HG02763 (cell line): ENCODE results near the gene PREX1.
"Not testable (repeated sequence)": the region's sequence is repeated elsewhere in the genome, so short reads cannot be mapped to it uniquely, and the experiment has no call there.

Source experiments
- ATAC-seq: cut with Tn5 transposase; IDR thresholded peaks from one replicate; pipeline ENCODE4 v1.9.1; 2021; ENCODE audit warnings: mild to moderate bottlenecking, moderate library complexity; ENCODE audit not compliant: unreplicated experiment

PREX1 gene

DNA sequence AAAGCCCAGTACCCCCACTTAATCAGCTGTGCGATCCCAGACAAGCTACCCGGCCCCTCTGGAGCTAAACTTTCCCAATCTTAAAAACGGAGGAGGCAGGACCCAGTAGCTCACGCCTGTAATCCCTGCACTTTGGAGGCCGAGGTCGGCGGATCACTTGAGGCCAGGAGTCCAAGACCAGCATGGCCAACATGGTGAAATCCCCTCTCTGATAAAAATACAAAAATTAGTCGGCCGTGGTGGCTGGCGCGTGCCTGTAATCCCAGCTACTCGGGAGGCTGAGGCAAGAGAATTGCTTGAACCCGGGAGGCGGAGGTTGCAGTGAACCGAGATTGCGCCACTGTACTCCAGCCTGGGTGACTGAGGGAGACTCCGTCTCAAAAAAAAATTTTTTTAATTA is 1.3 kb downstream of the PREX1 start:
- ATAC-seq: not testable (repeated sequence)

GRCh38 chr20:48826069-48826468 is 1.7 kb downstream of the PREX1 start:
- ATAC-seq: no peak

DNA sequence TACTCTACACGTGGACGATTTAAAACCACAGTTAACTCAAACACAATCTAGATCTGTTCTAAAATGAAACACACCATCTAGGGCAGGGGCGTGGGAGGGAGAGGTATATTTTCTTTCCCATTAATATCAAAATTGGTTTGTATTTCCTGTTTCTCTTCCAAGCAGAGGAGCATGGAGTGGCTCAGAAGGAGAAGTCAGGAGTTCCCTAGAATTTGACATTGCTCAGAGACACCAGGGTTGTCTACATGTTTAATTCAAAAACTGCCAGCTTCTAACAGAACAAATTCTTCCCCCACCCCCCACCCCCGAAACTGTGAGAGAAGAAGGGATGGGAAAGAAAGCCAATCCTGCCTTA is 2.3 kb downstream of the PREX1 start:
- no peak for ATAC-seq

GRCh38 chr20:48824830-48825565 is 2.8 kb downstream of the PREX1 start:
- no peak for ATAC-seq

DNA sequence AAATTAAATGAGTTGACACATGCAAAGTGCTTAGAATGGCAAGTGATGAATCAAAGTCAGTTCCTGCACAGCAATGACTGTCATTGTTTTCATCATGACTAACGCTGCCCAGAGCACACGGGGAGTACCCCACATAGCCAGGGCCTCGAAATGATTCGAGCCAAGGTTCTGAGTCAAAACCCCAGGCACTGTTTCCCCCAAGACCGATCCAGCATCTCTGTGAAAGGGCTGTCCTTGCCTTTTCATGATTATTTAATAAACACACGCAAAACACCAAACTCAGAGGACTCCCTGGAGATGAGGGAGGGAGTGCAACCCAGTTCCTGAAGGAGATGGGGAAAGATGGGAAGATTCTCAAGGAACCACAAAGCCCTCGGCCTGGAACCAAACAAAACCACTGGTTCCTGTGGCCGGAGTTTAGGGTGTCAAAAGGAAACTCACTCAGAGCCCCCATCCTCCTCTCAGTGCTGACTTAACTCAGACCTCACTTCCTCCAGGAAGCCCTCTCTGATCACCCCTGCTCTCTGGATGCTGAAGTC is 3.8 kb downstream of the PREX1 start:
- no peak for ATAC-seq

DNA sequence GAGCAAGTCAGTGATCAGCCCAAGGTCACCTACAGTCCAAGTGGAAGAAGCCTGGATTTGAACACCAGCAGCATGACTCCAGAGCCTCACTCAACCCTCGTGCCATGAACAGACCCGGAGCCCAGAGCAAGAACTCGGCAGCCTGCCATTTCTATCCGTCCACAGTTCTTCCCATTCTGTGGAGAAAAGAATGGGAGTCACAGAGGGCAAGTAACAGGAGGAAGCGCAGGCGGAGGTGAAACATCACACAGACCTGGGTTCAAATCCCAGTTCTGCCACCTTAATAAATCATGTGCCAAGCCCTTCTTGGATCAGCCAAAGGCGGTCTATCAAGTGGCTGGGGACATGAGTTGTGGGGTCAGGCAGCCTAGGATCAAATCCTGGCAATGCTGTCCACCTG is 4.3 kb downstream of the PREX1 start:
- no peak for ATAC-seq

DNA sequence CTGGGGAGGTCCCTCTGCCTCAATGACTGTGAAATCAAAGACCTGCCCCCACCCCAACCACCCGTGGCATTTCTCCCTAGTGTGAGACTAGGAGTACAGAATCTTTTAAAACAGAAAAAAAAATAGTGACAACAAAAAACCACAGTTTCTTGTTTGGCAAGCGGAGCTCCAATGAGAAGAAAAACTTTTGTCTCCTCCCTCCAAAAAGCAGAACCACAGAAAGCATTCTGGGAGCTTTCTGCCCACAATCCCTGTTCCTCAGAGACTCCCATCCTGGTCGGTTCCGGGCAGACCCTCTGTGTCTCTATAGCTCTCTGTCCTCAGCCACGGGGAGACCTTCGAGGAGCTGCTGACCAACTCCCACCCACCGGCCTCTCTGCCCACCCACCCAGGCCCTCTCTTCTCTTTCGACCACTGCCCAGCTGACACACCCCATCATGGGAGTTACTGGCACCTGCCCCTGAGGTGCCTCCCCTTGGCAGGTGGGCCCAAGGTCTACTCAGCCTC is 4.9 kb downstream of the PREX1 start:
- no peak for ATAC-seq

- ATAC-seq: no peak
These were observed 5.6 kb downstream of the PREX1 start for GRCh38 chr20:48822178-48822577.

DNA sequence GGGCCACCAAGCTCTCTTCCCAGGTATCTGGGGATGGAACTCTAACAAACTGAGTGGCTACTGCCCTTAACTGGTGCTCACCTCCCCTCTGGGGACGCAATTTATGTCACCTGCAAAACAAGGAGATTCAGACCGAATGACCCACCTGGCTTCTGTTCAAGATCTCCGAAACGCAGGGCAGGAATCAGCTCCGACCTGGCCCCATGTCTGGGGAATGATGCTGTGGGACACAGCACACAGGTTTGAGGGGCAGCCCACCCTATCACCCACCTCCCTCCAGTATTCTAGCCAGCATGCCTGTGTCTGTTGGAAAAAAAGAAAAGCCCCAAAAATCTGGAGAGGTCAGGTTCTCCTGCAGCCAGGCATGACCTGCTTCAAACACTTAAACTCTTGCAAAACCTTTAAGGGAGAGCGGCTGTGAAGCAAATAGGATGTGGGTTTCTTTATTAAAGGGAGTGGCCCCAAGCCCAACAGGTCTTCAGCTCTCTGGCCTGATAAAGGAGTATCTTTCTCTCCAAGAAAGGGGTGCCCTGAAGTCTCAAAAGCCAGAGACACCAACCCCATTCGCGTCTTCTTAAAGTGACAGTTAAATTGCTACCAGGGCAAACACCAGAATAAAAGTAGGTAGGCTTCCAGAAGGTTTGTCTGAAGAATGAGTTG is 6.4 kb downstream of the PREX1 start:
- no peak for ATAC-seq

DNA sequence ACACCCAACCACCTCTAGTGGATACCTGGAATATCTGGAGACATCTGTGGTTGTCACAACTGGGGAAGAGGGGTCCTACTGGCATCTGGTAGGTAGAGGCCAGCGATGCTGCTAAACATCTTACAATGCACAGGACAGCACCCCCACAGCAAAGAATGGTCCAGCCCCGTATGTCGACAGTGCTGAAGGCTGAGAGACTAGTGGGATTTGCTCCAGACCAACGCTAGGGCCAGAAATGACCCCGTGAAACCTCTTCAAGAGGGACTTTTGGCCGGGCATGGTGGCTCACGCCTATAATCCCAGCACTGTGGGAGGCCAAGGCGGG is 7.2 kb downstream of the PREX1 start:
- ATAC-seq: no peak

- ATAC-seq: no peak
These were observed 7.8 kb downstream of the PREX1 start for GRCh38 chr20:48819821-48820648.

GRCh38 chr20:48819089-48819488 is 8.7 kb downstream of the PREX1 start:
- no peak for ATAC-seq

GRCh38 chr20:48818481-48818987 is 9.3 kb downstream of the PREX1 start:
- no peak for ATAC-seq

GRCh38 chr20:48818031-48818370 is 9.8 kb downstream of the PREX1 start:
- ATAC-seq: no peak

DNA sequence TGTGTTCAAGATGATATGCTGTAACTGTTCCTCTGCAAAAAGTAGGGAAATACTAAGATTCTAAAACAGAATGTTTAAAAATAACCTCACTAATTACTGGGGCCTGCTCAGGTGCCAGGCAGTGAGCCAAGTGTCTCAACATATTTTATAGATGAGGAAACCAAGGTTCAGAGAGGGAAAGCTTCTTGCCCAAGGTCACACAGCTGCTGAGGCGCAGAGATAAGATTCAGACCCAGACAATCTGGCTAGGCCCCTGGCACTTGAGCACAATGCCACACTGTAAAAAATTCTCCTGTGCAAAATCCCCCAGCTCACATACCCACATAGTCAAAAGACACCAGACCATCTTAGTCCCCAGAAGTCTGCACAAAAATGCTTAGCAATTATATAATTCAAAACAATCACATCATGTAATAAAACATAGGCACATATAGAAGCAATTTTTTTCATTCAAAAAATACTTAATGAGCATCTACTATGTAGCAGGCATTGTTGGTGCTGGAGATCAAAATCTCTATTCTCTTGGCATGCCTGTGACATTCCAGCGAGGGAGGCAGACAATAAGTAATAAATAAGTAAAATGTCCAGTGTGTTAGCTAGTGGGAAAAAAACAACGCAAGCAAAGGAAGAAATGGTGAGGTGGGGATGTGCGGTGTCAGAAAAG is 10.3 kb downstream of the PREX1 start:
- no peak for ATAC-seq

DNA sequence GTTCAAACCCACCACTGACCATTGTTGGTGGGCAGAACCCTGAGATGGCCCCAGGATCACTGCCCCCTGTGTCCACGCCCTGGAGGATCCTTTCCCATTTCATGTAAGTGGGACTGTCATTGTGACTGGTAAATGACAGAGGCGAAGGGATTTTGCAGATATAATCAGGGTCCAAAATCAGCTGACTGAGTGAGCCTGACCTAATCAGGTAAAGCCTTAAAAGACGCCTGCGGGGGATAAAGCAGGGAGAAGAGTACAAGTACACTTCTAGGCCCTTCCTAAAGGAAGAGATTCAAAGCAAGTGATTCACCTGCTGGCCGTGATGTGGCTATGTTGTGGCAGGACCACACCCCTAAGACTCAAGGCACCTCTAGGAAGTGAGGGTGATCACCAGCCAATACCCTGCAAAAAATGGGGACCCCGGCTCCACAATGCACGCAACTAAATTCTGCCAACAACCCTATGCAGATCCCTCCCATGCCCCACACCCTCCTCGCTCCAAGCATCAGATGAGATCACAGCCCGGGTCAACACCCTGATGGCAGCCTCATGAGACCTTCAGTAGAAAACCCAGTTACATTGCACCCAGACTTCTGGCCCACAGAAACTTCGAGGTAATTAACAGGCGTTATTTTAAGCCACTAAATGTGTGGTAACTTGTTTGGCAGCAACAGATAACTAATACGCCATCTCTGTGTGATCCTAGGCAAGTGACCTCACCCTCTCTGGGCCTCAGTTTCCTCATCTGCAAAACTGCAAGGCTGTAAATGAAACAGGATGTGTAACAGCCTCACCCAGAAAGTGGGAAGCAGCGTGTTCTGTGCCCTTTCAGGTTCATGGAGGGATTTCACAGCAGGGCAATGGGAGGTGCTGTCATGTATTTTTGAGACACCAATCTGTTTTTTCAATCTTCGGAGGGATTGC is 11.3 kb downstream of the PREX1 start:
- no peak for ATAC-seq

DNA sequence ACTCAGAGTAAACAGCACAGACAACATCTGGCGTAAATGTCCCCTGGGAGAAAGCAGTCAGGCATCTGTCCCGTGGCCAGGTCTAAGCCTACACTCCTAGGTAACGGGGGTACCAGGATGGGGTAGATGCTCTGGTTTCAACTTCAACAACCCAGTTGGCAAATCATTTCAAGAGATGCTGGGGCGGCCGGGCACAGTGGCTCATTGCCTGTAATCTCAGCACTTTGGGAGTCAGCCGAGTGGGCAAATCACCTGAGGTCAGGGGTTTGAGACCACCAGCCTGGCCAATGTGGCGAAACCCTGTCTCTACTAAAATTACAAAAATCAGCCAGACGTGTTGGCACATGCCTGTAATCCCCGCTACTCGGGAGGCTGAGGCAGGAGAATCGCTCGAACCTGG is 12.3 kb downstream of the PREX1 start:
- ATAC-seq: no peak

DNA sequence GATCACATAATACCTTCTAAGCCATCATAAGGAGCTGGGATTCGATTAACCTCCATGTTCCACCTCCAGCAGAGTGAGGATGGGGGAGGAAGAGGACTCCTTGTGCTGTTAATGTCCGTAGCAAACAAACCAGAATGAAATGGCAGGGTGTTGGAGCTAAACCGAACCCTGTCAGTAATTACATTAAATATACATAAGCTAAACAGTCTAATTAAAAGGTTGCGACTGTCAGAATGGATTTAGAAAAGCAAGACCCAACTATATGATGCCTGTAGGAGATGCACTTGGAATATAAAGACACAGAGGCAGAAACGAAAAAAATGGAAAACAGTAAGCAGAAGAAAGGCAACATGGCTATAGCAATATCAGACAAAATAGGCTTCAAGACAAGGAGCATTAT is 13.2 kb downstream of the PREX1 start:
- no peak for ATAC-seq

- no peak for ATAC-seq
These were observed 13.8 kb downstream of the PREX1 start for GRCh38 chr20:48813930-48814546.

GRCh38 chr20:48813446-48813747 is 14.4 kb downstream of the PREX1 start:
- no peak for ATAC-seq
